HepG2 (cell line): Measurements from ENCODE around the gene RUBCNL.

Source experiments
- CEBPG ChIP-seq: IDR thresholded peaks from 2 replicates; pipeline ENCODE4 v1.6.1; 2016
- MXI1 ChIP-seq: IDR thresholded peaks from 3 replicates; pipeline ENCODE4 v1.6.1; 2012; ENCODE audit warnings: low read depth, low read length, inconsistent platforms, borderline replicate concordance
- PCBP2 ChIP-seq: fragments of 200-400 bp; formaldehyde crosslinking; optimal IDR thresholded peaks from 2 replicates; pipeline ENCODE3; 2018; ENCODE audit warnings: low read length, low read depth; ENCODE audit not compliant: poor library complexity, severe bottlenecking
- TBL1XR1 ChIP-seq: fragments of 150-350 bp; IDR thresholded peaks from 2 replicates; pipeline ENCODE4 v1.6.1; 2014; ENCODE audit warnings: borderline replicate concordance, low read length; ENCODE audit not compliant: partially characterized antibody
- ZNF564 ChIP-seq: sonication (generic); formaldehyde crosslinking; IDR thresholded peaks from 2 replicates; pipeline ENCODE4 v1.8.1; 2023; ENCODE audit warnings: mild to moderate bottlenecking, missing genetic modification reagents
- ZNF670 ChIP-seq: sonication (generic); formaldehyde crosslinking; IDR thresholded peaks from 2 replicates; pipeline ENCODE4 v1.8.0; 2022; ENCODE audit warnings: mild to moderate bottlenecking, missing genetic modification reagents, borderline replicate concordance
- TF ChIP-seq, protein P1 (sequence below): sonication (generic); formaldehyde crosslinking; IDR thresholded peaks from 2 replicates; pipeline ENCODE4 v1.5.0; 2020; ENCODE audit warnings: mild to moderate bottlenecking, low read depth, missing genetic modification reagents, borderline replicate concordance
- TF ChIP-seq, protein P2 (sequence below): sonication (generic); formaldehyde crosslinking; IDR thresholded peaks from 2 replicates; pipeline ENCODE4 v1.5.0; 2020; ENCODE audit warnings: missing genetic modification reagents
- TF ChIP-seq, protein P3 (sequence below): sonication (generic); formaldehyde crosslinking; IDR thresholded peaks from 2 replicates; pipeline ENCODE4 v1.4.0; 2020; ENCODE audit warnings: missing genetic modification reagents, borderline replicate concordance
- TF ChIP-seq, protein P4 (sequence below): sonication (generic); formaldehyde crosslinking; IDR thresholded peaks from 2 replicates; pipeline ENCODE4 v1.5.0; 2020; ENCODE audit warnings: mild to moderate bottlenecking, missing genetic modification reagents
- TF ChIP-seq, protein P5 (sequence below): IDR thresholded peaks from 2 replicates; pipeline ENCODE4 v1.6.1; 2012; ENCODE audit warnings: inconsistent platforms

DNA sequence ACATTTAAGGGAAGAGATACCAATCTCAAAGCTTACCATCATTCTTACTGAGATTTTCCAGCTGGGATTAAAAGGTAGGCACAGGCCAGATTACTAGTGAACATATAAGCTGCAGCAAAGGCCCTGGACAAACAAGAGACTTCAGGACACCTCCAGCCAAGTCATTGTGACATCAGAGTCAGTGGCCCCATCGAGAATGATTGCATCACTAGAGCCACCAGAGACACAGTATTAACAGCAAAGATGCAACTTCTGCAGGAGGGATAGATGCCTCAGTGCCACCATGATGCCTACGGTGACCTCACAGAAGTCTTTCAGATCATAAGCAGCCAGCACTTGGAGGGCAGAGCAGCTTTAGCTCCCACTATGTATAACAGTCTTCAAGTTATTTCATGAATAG lies 8.6 kb downstream of the RUBCNL start:
- TF ChIP-seq ZNF670 (CRISPR knock-in tag) (no peak), CEBPG (CRISPR knock-in tag) (no peak), MXI1 (no peak), PCBP2 (no peak), TBL1XR1 (no peak), ZNF564 (CRISPR knock-in tag) (no peak)
- TF ChIP-seq, protein P1, sequence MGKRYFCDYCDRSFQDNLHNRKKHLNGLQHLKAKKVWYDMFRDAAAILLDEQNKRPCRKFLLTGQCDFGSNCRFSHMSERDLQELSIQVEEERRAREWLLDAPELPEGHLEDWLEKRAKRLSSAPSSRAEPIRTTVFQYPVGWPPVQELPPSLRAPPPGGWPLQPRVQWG = no peak
- TF ChIP-seq, protein P2, sequence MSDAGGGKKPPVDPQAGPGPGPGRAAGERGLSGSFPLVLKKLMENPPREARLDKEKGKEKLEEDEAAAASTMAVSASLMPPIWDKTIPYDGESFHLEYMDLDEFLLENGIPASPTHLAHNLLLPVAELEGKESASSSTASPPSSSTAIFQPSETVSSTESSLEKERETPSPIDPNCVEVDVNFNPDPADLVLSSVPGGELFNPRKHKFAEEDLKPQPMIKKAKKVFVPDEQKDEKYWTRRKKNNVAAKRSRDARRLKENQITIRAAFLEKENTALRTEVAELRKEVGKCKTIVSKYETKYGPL (CRISPR knock-in tag) = no peak
- TF ChIP-seq, protein P3, sequence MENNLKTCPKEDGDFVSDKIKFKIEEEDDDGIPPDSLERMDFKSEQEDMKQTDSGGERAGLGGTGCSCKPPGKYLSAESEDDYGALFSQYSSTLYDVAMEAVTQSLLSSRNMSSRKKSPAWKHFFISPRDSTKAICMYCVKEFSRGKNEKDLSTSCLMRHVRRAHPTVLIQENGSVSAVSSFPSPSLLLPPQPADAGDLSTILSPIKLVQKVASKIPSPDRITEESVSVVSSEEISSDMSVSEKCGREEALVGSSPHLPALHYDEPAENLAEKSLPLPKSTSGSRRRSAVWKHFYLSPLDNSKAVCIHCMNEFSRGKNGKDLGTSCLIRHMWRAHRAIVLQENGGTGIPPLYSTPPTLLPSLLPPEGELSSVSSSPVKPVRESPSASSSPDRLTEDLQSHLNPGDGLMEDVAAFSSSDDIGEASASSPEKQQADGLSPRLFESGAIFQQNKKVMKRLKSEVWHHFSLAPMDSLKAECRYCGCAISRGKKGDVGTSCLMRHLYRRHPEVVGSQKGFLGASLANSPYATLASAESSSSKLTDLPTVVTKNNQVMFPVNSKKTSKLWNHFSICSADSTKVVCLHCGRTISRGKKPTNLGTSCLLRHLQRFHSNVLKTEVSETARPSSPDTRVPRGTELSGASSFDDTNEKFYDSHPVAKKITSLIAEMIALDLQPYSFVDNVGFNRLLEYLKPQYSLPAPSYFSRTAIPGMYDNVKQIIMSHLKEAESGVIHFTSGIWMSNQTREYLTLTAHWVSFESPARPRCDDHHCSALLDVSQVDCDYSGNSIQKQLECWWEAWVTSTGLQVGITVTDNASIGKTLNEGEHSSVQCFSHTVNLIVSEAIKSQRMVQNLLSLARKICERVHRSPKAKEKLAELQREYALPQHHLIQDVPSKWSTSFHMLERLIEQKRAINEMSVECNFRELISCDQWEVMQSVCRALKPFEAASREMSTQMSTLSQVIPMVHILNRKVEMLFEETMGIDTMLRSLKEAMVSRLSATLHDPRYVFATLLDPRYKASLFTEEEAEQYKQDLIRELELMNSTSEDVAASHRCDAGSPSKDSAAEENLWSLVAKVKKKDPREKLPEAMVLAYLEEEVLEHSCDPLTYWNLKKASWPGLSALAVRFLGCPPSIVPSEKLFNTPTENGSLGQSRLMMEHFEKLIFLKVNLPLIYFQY (CRISPR knock-in tag) = no peak
- TF ChIP-seq, protein P4, sequence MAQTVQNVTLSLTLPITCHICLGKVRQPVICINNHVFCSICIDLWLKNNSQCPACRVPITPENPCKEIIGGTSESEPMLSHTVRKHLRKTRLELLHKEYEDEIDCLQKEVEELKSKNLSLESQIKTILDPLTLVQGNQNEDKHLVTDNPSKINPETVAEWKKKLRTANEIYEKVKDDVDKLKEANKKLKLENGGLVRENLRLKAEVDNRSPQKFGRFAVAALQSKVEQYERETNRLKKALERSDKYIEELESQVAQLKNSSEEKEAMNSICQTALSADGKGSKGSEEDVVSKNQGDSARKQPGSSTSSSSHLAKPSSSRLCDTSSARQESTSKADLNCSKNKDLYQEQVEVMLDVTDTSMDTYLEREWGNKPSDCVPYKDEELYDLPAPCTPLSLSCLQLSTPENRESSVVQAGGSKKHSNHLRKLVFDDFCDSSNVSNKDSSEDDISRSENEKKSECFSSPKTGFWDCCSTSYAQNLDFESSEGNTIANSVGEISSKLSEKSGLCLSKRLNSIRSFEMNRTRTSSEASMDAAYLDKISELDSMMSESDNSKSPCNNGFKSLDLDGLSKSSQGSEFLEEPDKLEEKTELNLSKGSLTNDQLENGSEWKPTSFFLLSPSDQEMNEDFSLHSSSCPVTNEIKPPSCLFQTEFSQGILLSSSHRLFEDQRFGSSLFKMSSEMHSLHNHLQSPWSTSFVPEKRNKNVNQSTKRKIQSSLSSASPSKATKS = no peak
- TF ChIP-seq, protein P5, sequence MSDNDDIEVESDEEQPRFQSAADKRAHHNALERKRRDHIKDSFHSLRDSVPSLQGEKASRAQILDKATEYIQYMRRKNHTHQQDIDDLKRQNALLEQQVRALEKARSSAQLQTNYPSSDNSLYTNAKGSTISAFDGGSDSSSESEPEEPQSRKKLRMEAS = no peak
